NCI-H1048 (cell line): Measurements from ENCODE around the gene NCAM1.
A peak's percentile ranks its signal among the peaks of the same experiment; 100 is the strongest.

ENCODE experiments used
- DNase-seq: peaks from one replicate; lab custom pipeline; 2025; lab: John Stamatoyannopoulos, UW

Gene NCAM1

GRCh38 chr11:113168354-113169342 lies 207.4 kb downstream of the NCAM1 start:
- no peak for DNase-seq

GRCh38 chr11:113172382-113172951 lies 211.2 kb downstream of the NCAM1 start:
- peak; percentile 67 for DNase-seq

- peak; percentile 63 for DNase-seq
Measured at GRCh38 chr11:113173126-113173525, 211.9 kb downstream of the NCAM1 start.

GRCh38 chr11:113174882-113175281 lies 213.7 kb downstream of the NCAM1 start:
- no peak for DNase-seq

- DNase-seq, result no peak
Measured at GRCh38 chr11:113176599-113177360, 215.6 kb downstream of the NCAM1 start.

GRCh38 chr11:113177671-113178070 lies 216.5 kb downstream of the NCAM1 start:
- DNase-seq, result no peak

- no peak for DNase-seq
Measured at GRCh38 chr11:113178381-113179070, 217.3 kb downstream of the NCAM1 start.

- DNase-seq, result no peak
Measured at GRCh38 chr11:113179181-113179704, 218.0 kb downstream of the NCAM1 start.

GRCh38 chr11:113181094-113181493 lies 219.9 kb downstream of the NCAM1 start:
- no peak for DNase-seq

- DNase-seq, result no peak
Measured at GRCh38 chr11:113182288-113182687, 221.1 kb downstream of the NCAM1 start.

GRCh38 chr11:113184498-113184897 lies 223.3 kb downstream of the NCAM1 start:
- no peak for DNase-seq

- no peak for DNase-seq
Measured at GRCh38 chr11:113188371-113188834, 227.2 kb downstream of the NCAM1 start.

- no peak for DNase-seq
Measured at GRCh38 chr11:113189909-113190667, 228.9 kb downstream of the NCAM1 start.

GRCh38 chr11:113192121-113192925 lies 231.1 kb downstream of the NCAM1 start:
- peak; percentile 28 for DNase-seq

- no peak for DNase-seq
Measured at GRCh38 chr11:113193016-113193415, 231.8 kb downstream of the NCAM1 start.

GRCh38 chr11:113193946-113194345 lies 232.7 kb downstream of the NCAM1 start:
- DNase-seq, result no peak

- DNase-seq, result no peak
Measured at GRCh38 chr11:113195728-113196127, 234.5 kb downstream of the NCAM1 start.

GRCh38 chr11:113197446-113197845 lies 236.2 kb downstream of the NCAM1 start:
- DNase-seq, result no peak

- DNase-seq, result no peak
Measured at GRCh38 chr11:113198972-113199661, 237.9 kb downstream of the NCAM1 start.
